HFF-Myc (cell line): Measurements from ENCODE around the gene USP2.

ENCODE experiments used
- DNase-seq: peaks from one replicate; pipeline ENCODE4 v3.0.0-alpha.2; 2011; ENCODE audit warnings: low read depth; ENCODE audit errors: extremely low read depth
- H3K4me3 ChIP-seq: replicated peaks from 2 replicates; pipeline ENCODE4 v1.5.1; 2011; ENCODE audit warnings: low read depth, mild to moderate bottlenecking, control low read depth, low read length
- TF ChIP-seq, protein P1 (sequence below): IDR thresholded peaks from 2 replicates; pipeline ENCODE4 v1.5.1; 2012; ENCODE audit warnings: mild to moderate bottlenecking, low read depth, low read length, control low read depth; ENCODE audit errors: missing control alignments

Gene USP2

DNA sequence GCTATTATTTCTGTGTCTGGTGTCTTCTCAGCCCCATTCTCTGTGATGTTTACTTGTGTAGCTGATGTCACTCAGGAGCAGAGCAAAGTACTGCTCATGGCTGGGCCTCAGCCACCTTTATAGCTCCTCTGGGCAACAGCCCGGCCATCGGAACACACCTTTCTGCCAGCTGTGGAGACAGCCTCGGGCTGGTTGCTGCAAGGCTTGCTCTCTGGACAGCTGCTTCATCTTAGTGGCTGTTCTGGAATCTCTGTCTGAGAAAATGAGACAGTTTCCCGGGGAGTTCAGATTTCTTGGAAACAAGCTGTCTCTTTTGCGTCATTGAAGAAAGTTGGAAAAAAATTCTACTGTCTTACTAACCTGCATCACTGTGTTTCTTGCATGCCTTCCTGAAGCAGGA lies 21.5 kb upstream of the USP2 start:
- TF ChIP-seq, protein P1, sequence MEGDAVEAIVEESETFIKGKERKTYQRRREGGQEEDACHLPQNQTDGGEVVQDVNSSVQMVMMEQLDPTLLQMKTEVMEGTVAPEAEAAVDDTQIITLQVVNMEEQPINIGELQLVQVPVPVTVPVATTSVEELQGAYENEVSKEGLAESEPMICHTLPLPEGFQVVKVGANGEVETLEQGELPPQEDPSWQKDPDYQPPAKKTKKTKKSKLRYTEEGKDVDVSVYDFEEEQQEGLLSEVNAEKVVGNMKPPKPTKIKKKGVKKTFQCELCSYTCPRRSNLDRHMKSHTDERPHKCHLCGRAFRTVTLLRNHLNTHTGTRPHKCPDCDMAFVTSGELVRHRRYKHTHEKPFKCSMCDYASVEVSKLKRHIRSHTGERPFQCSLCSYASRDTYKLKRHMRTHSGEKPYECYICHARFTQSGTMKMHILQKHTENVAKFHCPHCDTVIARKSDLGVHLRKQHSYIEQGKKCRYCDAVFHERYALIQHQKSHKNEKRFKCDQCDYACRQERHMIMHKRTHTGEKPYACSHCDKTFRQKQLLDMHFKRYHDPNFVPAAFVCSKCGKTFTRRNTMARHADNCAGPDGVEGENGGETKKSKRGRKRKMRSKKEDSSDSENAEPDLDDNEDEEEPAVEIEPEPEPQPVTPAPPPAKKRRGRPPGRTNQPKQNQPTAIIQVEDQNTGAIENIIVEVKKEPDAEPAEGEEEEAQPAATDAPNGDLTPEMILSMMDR, result no peak
- no peak for DNase-seq
- H3K4me3 ChIP-seq, result no peak overlapping the region

GRCh38 chr11:119402470-119402869 lies 21.0 kb upstream of the USP2 start:
- DNase-seq, result no peak
- TF ChIP-seq, protein P1, result no peak
- no peak overlapping the region for H3K4me3 ChIP-seq

GRCh38 chr11:119400860-119401259 lies 19.4 kb upstream of the USP2 start:
- TF ChIP-seq, protein P1, result no peak
- H3K4me3 ChIP-seq, result no peak overlapping the region
- no peak for DNase-seq

- TF ChIP-seq, protein P1, result no peak
These were observed 16.2 kb upstream of the USP2 start for GRCh38 chr11:119397740-119398139.

DNA sequence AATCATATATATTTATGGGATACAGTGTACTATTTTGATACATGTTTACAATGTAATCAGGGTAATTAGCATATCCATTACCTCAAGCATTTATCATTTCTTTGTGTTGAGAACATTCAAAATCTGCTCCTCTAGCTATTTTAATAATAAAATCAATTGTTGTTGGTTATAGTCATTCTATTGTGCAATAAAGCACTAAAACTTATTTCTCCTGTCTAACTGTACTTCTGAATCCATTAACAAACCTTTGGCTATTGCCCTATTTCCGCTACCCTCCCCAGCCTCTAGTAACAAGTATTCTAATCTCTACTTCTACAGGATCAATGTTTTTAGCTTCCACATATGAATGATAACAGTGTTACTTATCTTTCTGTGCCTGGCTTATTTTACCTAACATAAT lies 15.3 kb upstream of the USP2 start:
- TF ChIP-seq, protein P1, result no peak
- H3K4me3 ChIP-seq, result no peak overlapping the region
- no peak for DNase-seq

More at GRCh38 chr11:119397740-119398139, 16.2 kb upstream of the USP2 start:
- no peak for DNase-seq
- no peak overlapping the region for H3K4me3 ChIP-seq

- DNase-seq, result no peak
- no peak overlapping the region for H3K4me3 ChIP-seq
- TF ChIP-seq, protein P1, result no peak
These were observed 9.8 kb upstream of the USP2 start for GRCh38 chr11:119391275-119391674.

DNA sequence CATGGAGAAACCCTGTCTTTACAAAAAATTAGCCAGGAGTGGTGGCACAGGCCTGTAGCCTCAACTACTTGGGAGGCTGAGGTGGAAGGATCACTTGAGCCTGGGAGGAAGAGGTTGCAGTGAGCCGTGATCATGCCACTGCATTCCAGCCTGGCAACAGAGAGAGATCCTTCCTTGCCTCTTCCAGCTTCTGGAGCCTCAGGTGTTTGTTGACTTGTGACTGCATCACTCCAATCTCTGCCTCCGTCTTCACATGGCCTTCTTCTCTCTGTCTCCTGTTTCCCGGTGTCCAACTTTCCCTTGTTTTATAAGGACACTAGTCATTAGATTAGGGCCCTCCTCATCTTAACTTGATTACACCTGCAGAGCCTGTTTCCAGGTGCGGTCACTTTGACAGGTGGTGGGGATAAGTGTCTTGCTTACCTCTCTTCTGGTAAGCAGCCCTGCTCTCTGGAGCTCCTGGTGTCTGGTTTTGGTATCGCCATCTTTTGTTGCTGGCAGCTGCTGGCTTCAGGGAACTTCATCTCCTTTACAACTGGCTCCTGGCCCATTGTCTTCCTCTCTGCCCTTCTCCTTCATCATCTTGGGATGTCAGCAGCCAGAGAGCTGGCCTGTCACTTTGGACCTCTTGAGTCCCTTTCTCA lies 8.2 kb upstream of the USP2 start:
- TF ChIP-seq, protein P1, result peak; percentile 43
- DNase-seq, result no peak
- H3K4me3 ChIP-seq, result no peak overlapping the region
